SK-N-DZ (cell line): ENCODE measurements around the gene ZBTB38.

Experiments
- DNase-seq: peaks from one replicate; pipeline ENCODE4 v3.0.0-alpha.2; 2015; ENCODE audit warnings: low spot score

The ZBTB38 gene

DNA sequence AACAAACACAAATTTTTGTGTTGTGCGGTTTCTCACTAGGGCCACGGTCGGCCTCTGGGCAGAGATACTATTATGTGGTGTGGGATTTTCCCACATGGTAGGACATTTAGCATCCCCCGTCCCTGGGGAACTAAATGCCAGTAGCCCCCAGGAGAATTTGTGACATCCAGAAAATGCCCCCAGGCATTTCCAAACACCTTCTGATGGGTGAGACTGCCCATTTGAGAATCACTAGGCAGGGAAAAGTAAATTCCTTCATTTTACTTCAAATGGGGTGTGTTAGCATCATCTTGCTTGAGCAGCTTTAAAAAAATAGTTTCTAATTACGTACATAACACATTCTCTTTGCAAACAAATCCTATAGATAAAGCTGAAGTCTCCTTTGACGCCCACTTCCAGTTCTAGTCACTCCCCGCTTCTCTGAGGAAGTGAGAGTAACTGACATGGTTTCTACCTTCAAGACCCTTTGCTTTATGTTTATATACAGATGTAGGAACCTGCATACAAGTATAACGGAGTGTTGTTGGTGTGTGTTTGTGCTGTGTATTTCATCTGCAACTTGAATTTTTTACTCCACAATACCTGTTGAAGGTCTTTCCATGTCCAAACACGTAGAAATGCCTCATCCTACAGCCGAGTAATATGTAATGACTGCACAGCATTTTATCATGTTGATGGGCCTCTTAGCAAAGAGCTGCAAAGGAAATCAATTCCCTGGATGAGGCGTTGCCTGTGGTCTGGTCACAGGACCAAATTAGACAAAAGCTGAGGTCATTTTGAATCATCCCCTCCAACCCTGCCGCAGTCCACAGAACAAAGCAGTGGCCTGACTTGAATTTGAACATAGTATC is 31.4 kb upstream of the ZBTB38 start:
- DNase-seq: no peak

DNA sequence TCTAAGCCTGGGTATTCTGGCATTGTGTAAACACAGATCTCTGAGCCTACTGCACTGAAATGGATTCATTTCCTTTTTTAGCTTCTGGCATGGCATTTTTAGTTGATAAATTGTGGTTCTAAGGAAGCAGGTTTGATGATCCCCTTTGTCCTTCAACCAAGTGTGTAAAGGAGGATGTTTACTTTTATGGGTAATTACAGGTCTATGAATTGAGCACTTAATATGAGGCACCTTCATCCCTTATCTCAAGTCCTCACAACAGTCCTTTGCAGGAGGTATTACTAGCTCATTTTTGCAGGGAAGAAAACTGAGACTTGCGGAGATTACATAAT is 30.8 kb upstream of the ZBTB38 start:
- no peak for DNase-seq

DNA sequence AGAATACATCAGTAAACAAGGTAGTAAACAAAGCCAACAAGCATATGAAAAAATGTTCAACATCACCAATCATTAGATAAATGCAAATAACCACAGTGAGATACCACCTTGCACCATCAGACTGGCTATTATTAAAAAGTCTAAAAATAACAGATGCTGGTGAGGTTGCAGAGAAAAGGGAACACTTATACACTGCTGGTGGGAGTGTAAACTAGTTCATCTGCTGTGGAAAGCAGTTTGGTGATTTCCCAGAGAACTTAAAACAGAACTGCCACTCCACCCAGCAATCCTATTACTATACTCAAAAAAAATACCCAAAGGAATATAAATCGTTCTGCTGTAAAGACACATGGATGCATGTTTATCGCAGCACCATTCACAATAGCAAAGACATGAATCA is 30.3 kb upstream of the ZBTB38 start:
- DNase-seq: no peak

DNA sequence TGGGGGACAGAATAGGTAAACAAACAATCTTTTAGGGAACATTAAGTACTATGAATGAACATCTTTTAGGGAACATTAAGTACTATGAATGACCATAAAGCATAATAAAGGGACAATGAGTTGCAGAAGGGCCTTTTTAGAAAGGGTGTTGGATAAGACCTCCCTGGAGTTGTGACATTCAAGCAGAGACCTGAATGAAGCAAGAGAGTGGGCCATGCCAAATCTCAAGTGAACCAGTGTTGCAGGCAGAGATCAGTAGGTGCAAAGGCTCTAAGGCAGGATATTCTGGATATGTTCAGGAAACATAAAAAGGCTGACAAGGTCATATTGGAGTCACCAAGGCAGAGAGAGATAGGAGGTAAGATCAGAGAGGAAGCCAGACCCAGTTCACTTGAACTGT is 29.4 kb upstream of the ZBTB38 start:
- no peak for DNase-seq

DNA sequence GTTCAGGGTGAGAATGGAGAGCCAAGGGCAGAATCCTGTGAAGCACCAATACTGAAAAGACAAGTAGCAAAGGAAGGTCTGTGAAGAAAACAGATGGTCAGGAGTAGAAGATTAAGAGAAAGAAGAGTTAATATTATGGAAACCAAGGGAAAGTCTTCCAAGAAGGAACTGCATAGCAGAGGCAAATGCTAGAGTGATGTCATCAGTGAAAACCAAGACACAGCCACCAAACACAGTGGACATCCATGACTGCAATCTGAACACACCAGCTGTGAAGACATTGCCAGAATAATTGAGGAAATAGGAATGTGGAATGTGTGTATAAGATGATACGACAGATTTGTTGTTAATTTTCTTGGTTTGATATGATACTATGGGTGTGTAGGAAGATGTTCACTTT is 26.8 kb upstream of the ZBTB38 start:
- DNase-seq: no peak

- DNase-seq: no peak
These were observed 25.9 kb upstream of the ZBTB38 start for GRCh38 chr3:141342386-141342785.

- DNase-seq: no peak
These were observed 25.2 kb upstream of the ZBTB38 start for GRCh38 chr3:141343077-141343476.

- no peak for DNase-seq
These were observed 24.4 kb upstream of the ZBTB38 start for GRCh38 chr3:141343865-141344271.

DNA sequence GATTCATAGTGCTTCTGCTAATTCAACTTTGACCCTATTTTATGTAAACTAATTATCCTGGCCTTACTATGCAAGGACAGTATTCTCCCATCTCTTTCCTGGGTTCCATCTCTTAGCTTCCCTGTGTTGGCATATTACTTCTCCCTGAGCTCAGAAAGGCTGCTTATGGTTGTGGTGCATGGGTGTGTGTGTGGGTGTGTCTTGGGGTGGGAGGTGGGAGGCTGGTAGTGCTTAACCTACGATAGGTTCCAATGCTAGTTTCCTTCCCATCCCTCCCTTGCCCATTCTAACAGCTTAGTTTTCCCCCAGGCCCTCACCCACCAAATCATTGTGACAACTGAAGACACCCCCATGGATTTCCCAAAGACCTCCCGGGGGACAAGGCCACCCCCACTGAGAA is 22.8 kb upstream of the ZBTB38 start:
- no peak for DNase-seq

DNA sequence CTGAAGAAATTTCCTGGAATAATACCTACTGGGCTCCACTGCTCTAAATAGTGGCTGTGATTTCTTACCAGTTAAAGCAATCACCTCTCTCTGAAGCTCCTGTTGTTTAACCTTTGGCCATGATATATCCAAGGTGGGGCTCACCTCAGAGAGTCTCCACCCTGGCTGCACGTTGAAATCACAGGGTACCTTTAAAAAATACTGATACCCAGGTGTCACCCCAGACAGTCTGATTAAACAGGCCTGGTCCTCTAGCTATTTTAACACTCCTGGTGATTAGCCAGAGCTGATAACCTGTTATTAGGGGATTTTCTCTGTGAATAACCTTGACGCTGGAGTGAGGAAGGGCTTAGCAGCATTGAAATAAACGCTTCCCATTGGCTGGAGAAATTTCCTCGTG is 22.3 kb upstream of the ZBTB38 start:
- no peak for DNase-seq

DNA sequence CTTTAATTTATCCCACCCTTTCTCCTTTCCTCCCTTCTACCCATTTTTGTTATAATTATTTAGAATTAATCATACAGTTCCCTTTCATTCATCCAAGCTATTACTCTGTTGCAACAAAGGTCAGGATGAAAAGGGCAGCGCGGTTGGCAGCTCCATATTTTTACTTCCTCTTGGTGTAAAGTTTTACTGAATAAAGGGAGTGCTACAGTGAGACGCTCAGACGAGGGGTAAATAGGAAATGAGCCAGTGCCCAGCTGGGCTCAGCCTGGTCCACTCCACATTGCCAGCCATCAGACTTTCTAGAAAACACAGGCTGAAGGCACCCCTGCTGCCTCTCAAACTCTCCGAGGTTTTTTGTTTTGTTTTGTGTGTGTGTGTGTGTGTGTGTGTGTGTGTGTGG is 21.9 kb upstream of the ZBTB38 start:
- no peak for DNase-seq

DNA sequence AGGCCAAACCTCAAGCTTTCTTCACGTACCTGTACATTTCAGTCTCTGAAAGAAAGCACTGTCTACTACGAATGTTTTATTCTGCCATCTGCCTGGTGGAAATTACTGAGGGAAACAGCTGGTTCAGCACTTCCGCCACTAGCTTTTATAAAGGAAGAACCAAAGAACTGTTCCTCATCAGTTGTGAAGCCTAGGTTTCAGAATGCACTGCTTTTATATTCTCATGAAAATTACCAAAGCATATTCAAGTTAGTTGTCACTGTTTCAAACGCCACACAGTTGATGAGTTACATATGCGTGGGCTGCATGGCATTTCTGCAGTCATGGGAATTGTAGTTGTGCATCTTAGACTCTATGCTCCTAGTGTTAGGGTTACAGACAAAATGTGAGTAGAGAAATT is 21.5 kb upstream of the ZBTB38 start:
- no peak for DNase-seq

DNA sequence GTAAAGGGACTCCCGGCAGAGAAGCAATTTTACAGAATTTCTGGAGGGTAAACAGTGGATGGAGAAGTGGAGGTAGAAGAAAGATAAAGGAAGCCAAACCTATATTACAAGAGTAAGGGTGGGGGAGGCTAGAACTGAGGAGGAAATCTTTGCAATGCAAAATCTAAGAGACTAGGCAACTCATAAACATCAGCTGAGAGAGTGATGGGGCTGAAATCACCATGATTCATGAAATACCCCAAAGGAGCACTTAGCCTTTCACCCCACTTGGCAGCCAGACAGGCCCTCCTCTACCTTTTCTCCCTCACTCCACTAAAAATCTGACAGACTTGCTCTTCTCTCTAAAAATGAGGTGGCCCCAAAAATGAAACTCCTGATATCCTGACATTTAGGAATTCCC is 19.5 kb upstream of the ZBTB38 start:
- no peak for DNase-seq

DNA sequence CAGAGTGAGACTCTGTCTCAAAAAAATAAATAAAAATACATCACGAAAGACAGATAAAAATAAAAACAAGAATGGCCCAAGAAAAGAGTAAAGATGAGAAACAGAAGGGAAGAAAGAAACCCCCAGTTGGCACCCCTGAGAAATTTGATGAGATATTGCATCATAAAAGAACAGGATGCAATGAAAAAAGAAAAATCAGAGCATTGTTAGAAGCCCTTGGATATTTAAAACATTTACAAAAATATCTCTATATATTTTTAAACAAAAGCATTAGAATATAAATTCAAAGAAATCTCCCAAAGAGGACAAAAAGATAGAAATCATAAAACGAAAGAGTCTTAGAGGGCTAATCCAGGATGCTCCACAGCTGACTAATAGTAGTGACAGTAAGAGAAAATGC is 18.6 kb upstream of the ZBTB38 start:
- no peak for DNase-seq

DNA sequence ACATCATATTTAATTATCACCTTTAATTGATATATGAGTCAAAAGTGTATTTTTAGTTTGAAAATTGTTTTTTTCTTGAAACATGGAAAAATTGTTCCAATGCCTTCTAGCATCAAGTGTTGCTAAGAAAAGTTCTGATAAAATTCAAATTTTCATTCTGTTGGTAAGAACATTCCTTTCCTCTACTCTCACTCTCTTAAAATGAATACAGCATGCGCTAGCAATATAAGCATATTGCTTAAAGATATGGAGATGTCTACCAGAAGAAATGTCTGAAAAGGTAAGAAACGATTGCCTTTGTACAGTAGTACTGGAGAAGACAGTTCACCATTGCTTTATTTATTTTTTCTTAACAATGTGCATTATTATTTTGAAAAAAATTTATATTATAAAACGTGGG is 17.6 kb upstream of the ZBTB38 start:
- no peak for DNase-seq

GRCh38 chr3:141352262-141352984 is 15.9 kb upstream of the ZBTB38 start:
- DNase-seq: no peak

DNA sequence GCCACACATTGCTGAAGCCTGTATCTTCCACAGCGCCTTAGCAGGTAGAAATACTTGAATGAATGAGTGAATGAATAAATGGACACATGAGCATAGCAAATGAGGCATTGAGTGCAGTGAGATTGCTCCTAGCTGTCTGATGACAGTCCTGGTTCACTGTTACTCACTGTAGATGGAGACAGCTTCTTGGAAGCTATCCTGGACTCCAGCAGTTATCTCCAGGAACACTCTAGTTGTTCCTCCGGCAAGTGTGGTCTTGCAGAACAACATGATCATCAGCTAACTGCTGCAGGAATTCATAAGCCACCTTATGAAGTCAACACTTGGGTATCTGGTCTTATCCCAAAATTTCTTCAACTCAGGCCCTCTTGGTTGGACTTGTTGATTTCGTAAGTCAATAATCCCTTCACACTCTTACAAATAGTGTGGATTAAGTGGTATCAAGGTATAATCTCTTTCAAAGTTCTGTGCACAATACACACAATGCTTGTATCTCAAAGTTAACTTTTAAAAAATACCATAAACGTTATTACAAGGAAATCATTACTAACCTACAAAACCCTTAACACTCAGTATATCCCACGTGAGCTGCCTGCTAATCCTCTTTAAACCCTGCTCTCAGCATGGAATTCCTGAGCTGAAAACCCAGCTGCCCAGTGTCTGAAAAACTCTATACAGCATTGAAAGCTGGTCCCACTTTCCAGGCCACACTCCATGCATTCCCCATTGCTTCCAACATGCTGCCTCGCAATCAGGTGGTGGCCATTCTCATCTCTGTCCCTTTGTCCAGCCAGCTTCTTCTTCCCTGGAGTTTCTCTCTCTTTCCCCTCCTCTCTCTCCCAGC is 14.4 kb upstream of the ZBTB38 start:
- DNase-seq: no peak

GRCh38 chr3:141354517-141354916 is 13.8 kb upstream of the ZBTB38 start:
- DNase-seq: no peak

DNA sequence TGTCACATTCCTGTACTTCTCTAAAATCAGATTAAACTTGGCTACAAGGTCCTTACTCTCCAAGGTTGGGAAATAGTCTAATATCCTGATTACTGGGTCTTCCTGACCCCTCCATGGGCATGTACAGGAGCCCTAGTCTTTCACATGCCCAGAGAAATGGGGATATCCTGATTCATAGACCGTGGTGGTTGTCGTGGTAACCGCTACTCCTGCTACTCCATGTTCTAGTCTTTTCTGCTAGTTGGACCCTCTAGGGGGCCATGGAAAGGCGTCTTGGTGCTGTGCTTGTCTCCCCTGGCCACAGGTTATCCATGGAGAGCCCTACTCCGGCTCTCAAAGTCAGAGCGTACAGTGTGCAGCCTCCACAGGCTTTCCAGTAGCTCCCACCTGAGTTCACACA is 13.1 kb upstream of the ZBTB38 start:
- no peak for DNase-seq

- DNase-seq: no peak
These were observed 12.3 kb upstream of the ZBTB38 start for GRCh38 chr3:141356046-141356445.

DNA sequence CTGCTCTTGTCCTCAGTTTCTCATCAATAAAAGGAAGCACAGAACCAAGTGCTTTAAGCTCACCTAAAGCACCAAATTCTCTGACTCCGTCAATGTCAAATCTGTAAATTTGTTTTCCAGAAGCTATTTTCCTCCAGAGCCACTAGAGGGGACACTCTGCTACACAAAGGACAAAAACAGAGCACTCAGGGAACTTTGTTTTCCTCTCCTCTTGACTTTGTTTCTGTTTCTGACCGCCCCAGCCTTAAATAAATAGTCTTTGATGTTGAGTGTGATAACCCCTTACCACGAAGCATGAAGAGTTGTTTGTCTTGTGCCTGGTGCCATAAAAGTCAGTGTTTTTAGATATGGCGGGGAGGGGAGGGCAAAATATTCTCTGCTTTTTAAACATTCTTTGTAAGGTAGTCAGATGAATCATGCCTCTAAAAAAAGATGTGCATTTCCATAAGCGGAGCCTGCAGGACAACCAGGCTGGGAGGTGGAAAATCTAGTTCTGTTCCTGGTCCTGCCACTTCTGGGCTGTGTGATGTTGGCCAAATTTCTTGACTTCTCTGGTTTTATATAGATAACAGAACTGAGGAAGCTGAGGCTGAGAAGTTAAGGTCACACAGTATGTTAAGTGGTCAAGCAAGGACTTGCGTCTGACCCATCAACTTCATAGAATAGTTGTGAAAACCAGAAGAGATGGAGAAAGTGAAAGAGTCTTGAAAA is 7.3 kb upstream of the ZBTB38 start:
- peak; percentile 59 for DNase-seq

- DNase-seq: no peak
These were observed 5.6 kb upstream of the ZBTB38 start for GRCh38 chr3:141362736-141363135.
